HCT116 (cell line): ENCODE data around the gene OR52E4. TPM values are rescaled to one million over a fixed set of nuclear protein-coding genes. Genes with fewer than 3 reads are reported as not detected.

Experiments used
- ATAC-seq: fragments of 200-7000 bp; cut with Tn5 transposase; 2 replicates; pipeline ENCODE4 v1.9.1; 2020; ENCODE audit warnings: mild to moderate bottlenecking, moderate library complexity
- BruUV-seq: library from RNA; stranded (reverse); fragments of 400-500 nt; replicated peaks from 2 replicates; lab custom pipeline; 2021; lab: Mats Ljungman, UMichigan
- CTCF ChIA-PET: fragments of 300-600 bp; sonication (Branson Sonifier 250); formaldehyde crosslinking; loops from one replicate; lab custom pipeline; 2021; ENCODE audit warnings: antibody characterized with exemption; lab: Charles Lee
- POLR2A ChIA-PET: fragments of 300-600, 350-600 bp; sonication (Branson Sonifier 250); formaldehyde crosslinking; loops from one replicate; lab custom pipeline; 2021; ENCODE audit warnings: antibody characterized with exemption; lab: Charles Lee
- RAD21 ChIA-PET, 2 experiments: fragments of 300-600 bp; sonication (Branson Sonifier 250); formaldehyde crosslinking; loops; one replicate each; lab custom pipeline; 2023; ENCODE audit warnings: low total read pairs in 2 of 2; ENCODE audit not compliant: uncharacterized antibody in 2 of 2, unreplicated experiment in 2 of 2, low non-redundant PET in 1 of 2; lab: Charles Lee
- DNase-seq: peaks from one replicate; pipeline ENCODE4 v3.0.0-alpha.2; 2010; ENCODE audit warnings: low read depth, low spot score
- H2AFZ ChIP-seq: fragments of 200-600 bp; shearing (Covaris generic), sonication (generic); 2 replicates; pipeline ENCODE4 v1.6.1; 2017; ENCODE audit warnings: low read depth, mixed run types, mixed read lengths, antibody characterized with exemption, low read length; ENCODE audit not compliant: poor library complexity, severe bottlenecking
- H3K27ac ChIP-seq: 2 replicates; pipeline ENCODE4 v1.5.1; 2012; ENCODE audit warnings: low read depth, low read length
- H3K27me3 ChIP-seq: fragments of 200-600 bp; sonication (generic); 2 replicates; pipeline ENCODE4 v1.6.1; 2016; ENCODE audit warnings: mixed run types, low read length, mixed read lengths; ENCODE audit not compliant: insufficient read depth
- H3K36me3 ChIP-seq, 2 experiments: fragments of 200-500 bp in 1 of 2; fragments of 200-600 bp in 1 of 2; sonication (Bioruptor generic) in 1 of 2; sonication (generic) in 1 of 2; 2 replicates each; pipeline versions ENCODE4 v1.5.1 to v1.6.1; 2014 to 2016; ENCODE audit warnings: low read length in 2 of 2, inconsistent platforms in 1 of 2, mixed read lengths in 1 of 2, mixed run types in 1 of 2; ENCODE audit not compliant: insufficient read depth in 2 of 2, control insufficient read depth in 1 of 2
- H3K4me1 ChIP-seq, 2 experiments: fragments of 200-600 bp in 1 of 2; sonication (generic) in 1 of 2; 2 replicates each; pipeline versions ENCODE4 v1.5.1 to v1.6.1; 2012 to 2017; ENCODE audit warnings: low read length in 2 of 2, inconsistent platforms in 1 of 2, mild to moderate bottlenecking in 1 of 2, mixed read lengths in 1 of 2, mixed run types in 1 of 2, moderate library complexity in 1 of 2; ENCODE audit not compliant: insufficient read depth in 2 of 2, control insufficient read depth in 1 of 2
- H3K4me2 ChIP-seq: fragments of 200-600 bp; sonication (generic); 2 replicates; pipeline ENCODE4 v1.6.1; 2017; ENCODE audit warnings: mixed run types, low read length, mixed read lengths
- H3K4me3 ChIP-seq, 2 experiments: fragments of 200-600 bp in 1 of 2; sonication (generic) in 1 of 2; replicated peaks in 1 of 2; 2 replicates each; pipeline ENCODE4 v1.5.1; 2011 to 2016; ENCODE audit warnings: low read length in 2 of 2, control low read depth in 1 of 2, low read depth in 1 of 2, mild to moderate bottlenecking in 1 of 2, mixed read lengths in 1 of 2, mixed run types in 1 of 2
- H3K79me2 ChIP-seq: fragments of 200-600 bp; sonication (generic); 2 replicates; pipeline ENCODE4 v1.6.1; 2017; ENCODE audit warnings: mild to moderate bottlenecking, mixed run types, low read length, moderate library complexity, mixed read lengths; ENCODE audit not compliant: insufficient read depth
- H3K9ac ChIP-seq: fragments of 200-600 bp; sonication (generic); 2 replicates; pipeline ENCODE4 v1.6.1; 2016; ENCODE audit warnings: low read length, mixed read lengths
- H3K9me2 ChIP-seq: fragments of 200-600 bp; sonication (generic), shearing (Covaris generic); 2 replicates; pipeline ENCODE4 v1.6.1; 2017; ENCODE audit warnings: mixed run types, mild to moderate bottlenecking, moderate library complexity; ENCODE audit not compliant: insufficient read depth
- H3K9me3 ChIP-seq, 2 experiments: fragments of 200-500 bp in 1 of 2; fragments of 200-600 bp in 1 of 2; sonication (Bioruptor generic) in 1 of 2; sonication (generic) in 1 of 2; 2 replicates each; pipeline ENCODE4 v1.6.1; 2014 to 2017; ENCODE audit warnings: low read length in 2 of 2, mixed read lengths in 2 of 2, inconsistent platforms in 1 of 2, low read depth in 1 of 2, mild to moderate bottlenecking in 1 of 2, mixed run types in 1 of 2, moderate library complexity in 1 of 2; ENCODE audit not compliant: control insufficient read depth in 1 of 2, insufficient read depth in 1 of 2
- H4K20me1 ChIP-seq: fragments of 200-600 bp; sonication (generic), shearing (Covaris generic); 2 replicates; pipeline ENCODE4 v1.6.1; 2017; ENCODE audit warnings: mixed run types, mild to moderate bottlenecking, moderate library complexity; ENCODE audit not compliant: insufficient read depth
- CBX3 ChIP-seq: IDR thresholded peaks from 2 replicates; pipeline ENCODE4 v1.6.1; 2012; ENCODE audit warnings: low read depth
- CEBPB ChIP-seq: IDR thresholded peaks from 2 replicates; pipeline ENCODE4 v1.6.1; 2012; ENCODE audit warnings: low read depth
- ELF1 ChIP-seq: IDR thresholded peaks from 2 replicates; pipeline ENCODE4 v1.6.1; 2012; ENCODE audit warnings: low read depth, borderline replicate concordance
- EZH2 ChIP-seq: fragments of 200-600 bp; sonication (generic); IDR thresholded peaks from 2 replicates; pipeline ENCODE4 v1.6.1; 2017; ENCODE audit warnings: antibody characterized with exemption, mixed run types
- EZH2phosphoT487 ChIP-seq: fragments of 200-600 bp; IDR thresholded peaks from 2 replicates; pipeline ENCODE4 v1.6.1; 2018; ENCODE audit warnings: antibody characterized with exemption, borderline replicate concordance
- FOSL1 ChIP-seq: IDR thresholded peaks from 2 replicates; pipeline ENCODE4 v1.6.1; 2012; ENCODE audit warnings: low read depth
- JUND ChIP-seq: IDR thresholded peaks from 2 replicates; pipeline ENCODE4 v1.6.1; 2012
- POLR2A ChIP-seq: IDR thresholded peaks from 2 replicates; pipeline ENCODE4 v1.7.0; 2011; ENCODE audit warnings: borderline replicate concordance; ENCODE audit not compliant: insufficient read depth, insufficient read length; ENCODE audit errors: extremely low read depth
- RAD21 ChIP-seq: IDR thresholded peaks from 2 replicates; pipeline ENCODE4 v1.6.1; 2012; ENCODE audit warnings: low read depth, mild to moderate bottlenecking
- SIN3A ChIP-seq: IDR thresholded peaks from 2 replicates; pipeline ENCODE4 v1.6.1; 2012; ENCODE audit warnings: low read depth
- SP1 ChIP-seq: IDR thresholded peaks from 2 replicates; pipeline ENCODE4 v1.6.1; 2012; ENCODE audit warnings: low read depth
- SRF ChIP-seq: IDR thresholded peaks from 2 replicates; pipeline ENCODE4 v1.6.1; 2012; ENCODE audit warnings: low read depth
- ZNF274 ChIP-seq: fragments of 200-500 bp; sonication (Bioruptor generic); IDR thresholded peaks from 2 replicates; pipeline ENCODE4 v1.6.1; 2014; ENCODE audit warnings: mild to moderate bottlenecking, low read depth, low read length, inconsistent platforms
- intact Hi-C: fragments of 100-400 bp; cut with micrococcal nuclease; formaldehyde crosslinking; loops from 2 replicates; pipeline ENCODE4 v1.10.0; 2022
- total RNA-seq: library from RNA; stranded (reverse); gene quantifications from one replicate; pipeline ENCODE4 v1.2.1, GENCODE V29; 2021; ENCODE audit not compliant: unreplicated experiment
- TF ChIP-seq, protein P1 (sequence below): IDR thresholded peaks from 2 replicates; pipeline ENCODE4 v1.6.1; 2011; ENCODE audit warnings: mild to moderate bottlenecking, low read length, moderate library complexity; ENCODE audit not compliant: insufficient replicate concordance; ENCODE audit errors: extremely low read depth
- TF ChIP-seq, protein P2 (sequence below), 3 experiments: fragments of 200-600 bp in 1 of 3; sonication (generic) in 1 of 3; IDR thresholded peaks in 2 of 3; conservative IDR thresholded peaks in 1 of 3; 2 replicates each; pipeline ENCODE4 v1.5.1; 2012 to 2017; ENCODE audit warnings: low read depth in 2 of 3, low read length in 2 of 3, antibody characterized with exemption in 1 of 3, borderline replicate concordance in 1 of 3, control low read depth in 1 of 3, mild to moderate bottlenecking in 1 of 3, mixed read lengths in 1 of 3, mixed run types in 1 of 3, moderate library complexity in 1 of 3; ENCODE audit not compliant: insufficient read depth in 1 of 3
- TF ChIP-seq, protein P3 (sequence below): IDR thresholded peaks from 2 replicates; pipeline ENCODE4 v1.6.1; 2012
- TF ChIP-seq, protein P4 (sequence below): IDR thresholded peaks from 2 replicates; pipeline ENCODE4 v1.6.1; 2012

Gene OR52E4
- total RNA-seq, 1 experiment from 2014 or later = not detected

DNA sequence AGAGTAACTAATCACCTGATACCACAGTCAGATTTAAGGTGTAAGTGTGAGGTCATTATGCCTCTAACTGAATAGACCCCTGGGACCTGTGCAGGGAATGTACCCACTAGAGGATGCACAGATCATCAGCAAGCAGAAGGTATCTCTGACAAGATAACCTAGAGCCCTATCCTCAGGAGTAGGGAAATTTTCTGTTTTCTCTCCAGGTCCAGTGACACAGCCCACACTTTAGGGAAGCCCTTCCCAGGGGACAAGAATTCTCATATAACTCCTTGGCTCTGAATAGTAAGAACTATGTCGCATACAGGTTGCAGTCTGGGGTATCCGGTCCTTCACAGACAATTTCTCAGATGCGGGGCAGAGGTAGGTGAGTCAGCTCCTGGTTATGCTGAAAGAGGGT, 12.5 kb downstream of the OR52E4 start, which contains the start of gene OR52E5 (continued):
- TF ChIP-seq, protein P1, sequence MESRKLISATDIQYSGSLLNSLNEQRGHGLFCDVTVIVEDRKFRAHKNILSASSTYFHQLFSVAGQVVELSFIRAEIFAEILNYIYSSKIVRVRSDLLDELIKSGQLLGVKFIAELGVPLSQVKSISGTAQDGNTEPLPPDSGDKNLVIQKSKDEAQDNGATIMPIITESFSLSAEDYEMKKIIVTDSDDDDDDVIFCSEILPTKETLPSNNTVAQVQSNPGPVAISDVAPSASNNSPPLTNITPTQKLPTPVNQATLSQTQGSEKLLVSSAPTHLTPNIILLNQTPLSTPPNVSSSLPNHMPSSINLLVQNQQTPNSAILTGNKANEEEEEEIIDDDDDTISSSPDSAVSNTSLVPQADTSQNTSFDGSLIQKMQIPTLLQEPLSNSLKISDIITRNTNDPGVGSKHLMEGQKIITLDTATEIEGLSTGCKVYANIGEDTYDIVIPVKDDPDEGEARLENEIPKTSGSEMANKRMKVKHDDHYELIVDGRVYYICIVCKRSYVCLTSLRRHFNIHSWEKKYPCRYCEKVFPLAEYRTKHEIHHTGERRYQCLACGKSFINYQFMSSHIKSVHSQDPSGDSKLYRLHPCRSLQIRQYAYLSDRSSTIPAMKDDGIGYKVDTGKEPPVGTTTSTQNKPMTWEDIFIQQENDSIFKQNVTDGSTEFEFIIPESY = no peak
- TF ChIP-seq, protein P2, sequence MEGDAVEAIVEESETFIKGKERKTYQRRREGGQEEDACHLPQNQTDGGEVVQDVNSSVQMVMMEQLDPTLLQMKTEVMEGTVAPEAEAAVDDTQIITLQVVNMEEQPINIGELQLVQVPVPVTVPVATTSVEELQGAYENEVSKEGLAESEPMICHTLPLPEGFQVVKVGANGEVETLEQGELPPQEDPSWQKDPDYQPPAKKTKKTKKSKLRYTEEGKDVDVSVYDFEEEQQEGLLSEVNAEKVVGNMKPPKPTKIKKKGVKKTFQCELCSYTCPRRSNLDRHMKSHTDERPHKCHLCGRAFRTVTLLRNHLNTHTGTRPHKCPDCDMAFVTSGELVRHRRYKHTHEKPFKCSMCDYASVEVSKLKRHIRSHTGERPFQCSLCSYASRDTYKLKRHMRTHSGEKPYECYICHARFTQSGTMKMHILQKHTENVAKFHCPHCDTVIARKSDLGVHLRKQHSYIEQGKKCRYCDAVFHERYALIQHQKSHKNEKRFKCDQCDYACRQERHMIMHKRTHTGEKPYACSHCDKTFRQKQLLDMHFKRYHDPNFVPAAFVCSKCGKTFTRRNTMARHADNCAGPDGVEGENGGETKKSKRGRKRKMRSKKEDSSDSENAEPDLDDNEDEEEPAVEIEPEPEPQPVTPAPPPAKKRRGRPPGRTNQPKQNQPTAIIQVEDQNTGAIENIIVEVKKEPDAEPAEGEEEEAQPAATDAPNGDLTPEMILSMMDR (IDR thresholded peaks at IDR 0.05 in 2 of 3, conservative IDR thresholded peaks at IDR 0.05 in 1 of 3; ENCODE audit: borderline replicate concordance in 1 of 3, insufficient read depth in 1 of 3, low read depth in 2 of 3, low read length in 2 of 3) = no peak
- TF ChIP-seq FOSL1 = no peak
- TF ChIP-seq JUND = no peak
- no peak for TF ChIP-seq ZNF274
- no peak for TF ChIP-seq CEBPB
- TF ChIP-seq, protein P3, sequence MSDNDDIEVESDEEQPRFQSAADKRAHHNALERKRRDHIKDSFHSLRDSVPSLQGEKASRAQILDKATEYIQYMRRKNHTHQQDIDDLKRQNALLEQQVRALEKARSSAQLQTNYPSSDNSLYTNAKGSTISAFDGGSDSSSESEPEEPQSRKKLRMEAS = no peak
- TF ChIP-seq EZH2phosphoT487 = no peak
- TF ChIP-seq EZH2 = no peak

DNA sequence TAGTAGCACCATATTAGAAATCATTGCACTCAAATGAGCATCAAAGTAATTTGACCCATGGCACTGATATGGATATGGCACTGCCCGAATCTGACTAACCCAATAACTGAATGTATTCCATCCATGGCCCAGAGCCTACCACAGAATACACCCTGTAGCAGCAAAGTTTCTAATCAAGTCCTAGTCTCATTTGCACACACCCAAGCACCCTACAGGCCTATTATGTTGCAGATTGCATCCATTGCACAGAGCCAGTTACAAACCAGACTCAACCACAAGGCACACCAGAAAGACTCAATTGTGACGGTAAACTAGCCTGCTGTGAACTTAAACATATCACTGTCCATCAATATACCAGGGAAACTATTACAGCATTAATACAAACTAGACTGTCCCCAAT, 19.1 kb downstream of the OR52E4 start:
- Histone ChIP-seq H3K4me2 (no peak overlapping the region), H3K27ac (no peak overlapping the region), H3K36me3 (no peaks in the 10 kb centered on the region), H3K4me3 (no peak overlapping the region), H3K79me2 (no peaks in the 10 kb centered on the region), H3K27me3 (peaks cover 60% of the 10 kb centered on the region), H3K4me1 (no peaks in the 10 kb centered on the region), H3K9ac (no peak overlapping the region), H3K9me3 (no peaks in the 10 kb centered on the region), H4K20me1 (no peaks in the 10 kb centered on the region), H2AFZ (no peak overlapping the region), H3K9me2 (no peaks in the 10 kb centered on the region)
- ChIA-PET RAD21 (no interaction called here), POLR2A (no interaction called here), CTCF (no interaction called here)
- intact Hi-C loops = loop anchor here (10.0 kb wide), 1 partner anchor 1275 kb away; no protein-coding TSS in a partner anchor
- BruUV-seq = no TSS peak
- ATAC-seq (no peak), DNase-seq (no peak)
- TF ChIP-seq POLR2A (no peak), CEBPB (no peak), SIN3A (no peak), CBX3 (no peak), SP1 (no peak), EZH2phosphoT487 (no peak), RAD21 (no peak), ELF1 (no peak), FOSL1 (no peak), SRF (no peak)
- TF ChIP-seq, protein P4, sequence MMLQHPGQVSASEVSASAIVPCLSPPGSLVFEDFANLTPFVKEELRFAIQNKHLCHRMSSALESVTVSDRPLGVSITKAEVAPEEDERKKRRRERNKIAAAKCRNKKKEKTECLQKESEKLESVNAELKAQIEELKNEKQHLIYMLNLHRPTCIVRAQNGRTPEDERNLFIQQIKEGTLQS = no peak
- TF ChIP-seq, protein P2 (IDR thresholded peaks at IDR 0.05 in 2 of 3, conservative IDR thresholded peaks at IDR 0.05 in 1 of 3; ENCODE audit: borderline replicate concordance in 1 of 3, insufficient read depth in 1 of 3, low read depth in 2 of 3, low read length in 2 of 3) = no peak
